Heart right ventricle (tissue), 16 donors: ENCODE results near the gene IMMT. TPM values are rescaled to one million over a fixed set of nuclear protein-coding genes. Genes with fewer than 3 reads are reported as not detected.

Experiments
- ATAC-seq, 8 donors: fragments of 200-7000 bp; cut with Tn5 transposase; one replicate each; pipeline ENCODE4 v1.9.1; 2020; ENCODE audit warnings: mild to moderate bottlenecking in 8 of 8, moderate library complexity in 8 of 8, moderate number of reproducible peaks in 1 of 8
- DNase-seq, 2 donors: peaks; one replicate each; pipeline ENCODE4 v3.0.0-alpha.2; 2020
- H3K27ac ChIP-seq, 10 donors: fragments of 200-600 bp; sonication (generic) in 2 of 10; one replicate each; pipeline versions ENCODE4 v1.5.0 to v1.8.0; 2020 to 2022; ENCODE audit warnings: mild to moderate bottlenecking in 3 of 10
- H3K27me3 ChIP-seq, 7 donors: fragments of 200-600 bp; one replicate each; pipeline ENCODE4 v1.8.0; 2021 to 2022; ENCODE audit warnings: mild to moderate bottlenecking in 2 of 7
- H3K36me3 ChIP-seq, 9 donors: fragments of 200-600 bp; sonication (generic) in 1 of 9; one replicate each; pipeline versions ENCODE4 v1.5.0 to v1.8.0; 2020 to 2022; ENCODE audit warnings: mild to moderate bottlenecking in 2 of 9
- H3K4me1 ChIP-seq, 9 donors: fragments of 200-600 bp; sonication (generic) in 1 of 9; one replicate each; pipeline versions ENCODE4 v1.5.0 to v1.8.0; 2020 to 2022; ENCODE audit warnings: mild to moderate bottlenecking in 4 of 9
- H3K4me3 ChIP-seq, 10 donors: fragments of 200-600 bp; sonication (generic) in 2 of 10; one replicate each; pipeline versions ENCODE4 v1.5.0 to v1.8.0; 2020 to 2022; ENCODE audit warnings: mild to moderate bottlenecking in 7 of 10, moderate library complexity in 2 of 10
- H3K9me3 ChIP-seq, 11 donors: fragments of 200-600 bp in 10 of 11; sonication (generic) in 2 of 11; one replicate each; pipeline versions ENCODE4 v1.5.0 to v1.8.0; 2013 to 2022; ENCODE audit warnings: mild to moderate bottlenecking in 2 of 11, control low read depth in 1 of 11, moderate library complexity in 1 of 11
- WGBS, 2 donors: extraction: QIAGEN DNeasy Blood & Tissue Kit; methylation state at CpG; one replicate each; pipeline ENCODE4 v1.1.7; 2013; ENCODE audit warnings: inconsistent platforms in 1 of 2; 5-methylcytosine and 5-hydroxymethylcytosine counted together
- intact Hi-C, 10 donors: fragments of 100-400 bp; cut with DNase I; formaldehyde crosslinking; loops; one replicate each; pipeline versions ENCODE4 v1.11.1 to v1.14.2; 2022
- polyA plus RNA-seq, 2 donors: library from polyadenylated mRNA; stranded (reverse); fragments of 200-250 nt; gene quantifications; one replicate each; pipeline ENCODE4 v1.2.3, GENCODE V29; 2013
- total RNA-seq, 10 donors: library from RNA; stranded (reverse); fragmentation: NEBNext Ultra II Directional in 3 of 10; extraction: Animal tissue kit (Norgen Biotek cat#: 25700) in 3 of 10; gene quantifications; one replicate each; pipeline versions ENCODE4 v1.2.1 to v1.2.4, GENCODE V29; 2021 to 2023
- TF ChIP-seq, protein P1 (sequence below), 9 donors: fragments of 200-600 bp; sonication (generic) in 2 of 9; IDR thresholded peaks; one replicate each; pipeline versions ENCODE4 v1.5.0 to v1.8.0; 2021 to 2022; ENCODE audit warnings: antibody characterized with exemption in 9 of 9, mild to moderate bottlenecking in 5 of 9, moderate library complexity in 1 of 9
- donor health status: Arrhythmogenic right ventricular cardiomyopathy.
- donor health status: ischemic (EF 13 %, LVEDD 7.1; RV severe dilation, severe dysfunction).
- donor health status: healthy with polysubstance abuse.
- donor health status: DM: no; HTN: yes; CAD: no.
- donor health status: DM: no; HTN: no; CAD: no.
- donor health status: ischemic (EF 25% LVEDD 6.9; RV normal size, moderate dysfunction).
- donor health status: ischemic (EF 25% LVEDD 5.7; RV mildly dilated, moderate dysfunction).
- donor health status: healthy.
- donor health status: DM: yes; HTN: yes; CAD: no.
- donor health status: Ischemic cardiomyopathy.
- donor health status: ischemic (EF 35%, LVEDD 5.7; RV mildly dilated, moderate dysfunction).
- donor health status: nonischemic (EF 11% LVEDD 7.7; RV severe dilation, severe dysfunction).
- donor health status: DM: yes; HTN: yes; CAD: no.
- donor health status: PGD.
- donor health status: ischemic (EF 29% LVEDD 5.4; RV normal size, mild dysfunction).
- donor health status: nonischemic (EF 23%, LVEDD 6.1; RV moderate dilation, normal function).

Gene IMMT
- total and polyA plus RNA-seq, 12 donors = 48.2 to 333 (median 298) TPM

DNA sequence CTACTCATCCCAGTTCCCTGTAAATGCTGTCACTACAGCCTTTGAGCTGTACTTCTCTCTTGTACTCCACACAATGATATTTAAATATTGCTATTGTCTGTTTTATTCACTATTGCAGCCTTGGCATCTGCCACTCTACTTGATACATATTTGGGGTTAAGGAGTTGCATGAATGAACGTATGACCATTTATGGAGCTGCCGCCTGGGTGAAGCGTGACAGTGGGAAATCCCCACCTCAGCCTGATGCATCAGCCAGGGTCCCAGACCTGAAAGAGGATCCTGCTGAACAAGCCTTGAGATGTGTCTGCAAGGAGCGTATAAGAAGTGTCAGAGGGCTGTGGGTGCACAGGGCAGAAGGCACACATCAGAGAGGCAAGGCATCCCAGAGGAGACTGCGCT, 43.1 kb upstream of the IMMT start:
- no peak overlapping the region for H3K27ac ChIP-seq
- H3K4me1 ChIP-seq = peaks cover 0 to 38% (median 12%) of the 10 kb centered on the region in 9 donors
- no peak for ATAC-seq
- intact Hi-C loops = no loop called here
- no peaks in the 10 kb centered on the region for H3K36me3 ChIP-seq
- no peaks in the 10 kb centered on the region for H3K9me3 ChIP-seq
- TF ChIP-seq, protein P1, sequence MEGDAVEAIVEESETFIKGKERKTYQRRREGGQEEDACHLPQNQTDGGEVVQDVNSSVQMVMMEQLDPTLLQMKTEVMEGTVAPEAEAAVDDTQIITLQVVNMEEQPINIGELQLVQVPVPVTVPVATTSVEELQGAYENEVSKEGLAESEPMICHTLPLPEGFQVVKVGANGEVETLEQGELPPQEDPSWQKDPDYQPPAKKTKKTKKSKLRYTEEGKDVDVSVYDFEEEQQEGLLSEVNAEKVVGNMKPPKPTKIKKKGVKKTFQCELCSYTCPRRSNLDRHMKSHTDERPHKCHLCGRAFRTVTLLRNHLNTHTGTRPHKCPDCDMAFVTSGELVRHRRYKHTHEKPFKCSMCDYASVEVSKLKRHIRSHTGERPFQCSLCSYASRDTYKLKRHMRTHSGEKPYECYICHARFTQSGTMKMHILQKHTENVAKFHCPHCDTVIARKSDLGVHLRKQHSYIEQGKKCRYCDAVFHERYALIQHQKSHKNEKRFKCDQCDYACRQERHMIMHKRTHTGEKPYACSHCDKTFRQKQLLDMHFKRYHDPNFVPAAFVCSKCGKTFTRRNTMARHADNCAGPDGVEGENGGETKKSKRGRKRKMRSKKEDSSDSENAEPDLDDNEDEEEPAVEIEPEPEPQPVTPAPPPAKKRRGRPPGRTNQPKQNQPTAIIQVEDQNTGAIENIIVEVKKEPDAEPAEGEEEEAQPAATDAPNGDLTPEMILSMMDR (IDR thresholded peaks at IDR 0.05) = no peak
- no peak for DNase-seq
- no peak overlapping the region for H3K4me3 ChIP-seq
- 87 to 92% methylated on average over 5 of the region's 5 CpGs for WGBS, 2 donors
- H3K27me3 ChIP-seq = no peaks in the 10 kb centered on the region

DNA sequence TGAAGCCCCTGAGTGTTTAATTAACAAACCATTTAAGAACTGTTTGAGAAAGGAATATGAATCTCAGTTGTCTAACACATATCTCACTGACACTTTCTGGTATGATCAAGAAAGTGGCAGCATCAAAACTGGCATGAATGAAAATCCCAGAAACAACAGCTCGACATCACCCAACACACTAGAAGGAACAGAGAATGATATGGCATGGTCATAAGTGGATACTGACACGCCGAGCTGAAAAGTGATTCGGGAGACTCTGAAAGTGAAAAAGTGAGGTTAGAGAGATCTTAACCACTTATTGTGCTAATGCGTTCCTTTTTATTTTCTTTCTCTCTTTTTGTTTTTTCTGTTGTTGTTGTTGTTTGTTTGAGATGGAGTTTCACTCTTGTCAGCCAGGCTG, 41.9 kb upstream of the IMMT start:
- no peak for ATAC-seq
- intact Hi-C loops = no loop called here
- DNase-seq = no peak
- H3K9me3 ChIP-seq = no peaks in the 10 kb centered on the region
- H3K36me3 ChIP-seq = no peaks in the 10 kb centered on the region
- peaks cover 0 to 36% (median 12%) of the 10 kb centered on the region in 9 donors for H3K4me1 ChIP-seq
- WGBS, 2 donors = 84 to 88% methylated on average over 5 of the region's 5 CpGs
- no peak overlapping the region for H3K27ac ChIP-seq
- H3K4me3 ChIP-seq = no peak overlapping the region
- H3K27me3 ChIP-seq = no peaks in the 10 kb centered on the region
- TF ChIP-seq, protein P1 (IDR thresholded peaks at IDR 0.05) = no peak

DNA sequence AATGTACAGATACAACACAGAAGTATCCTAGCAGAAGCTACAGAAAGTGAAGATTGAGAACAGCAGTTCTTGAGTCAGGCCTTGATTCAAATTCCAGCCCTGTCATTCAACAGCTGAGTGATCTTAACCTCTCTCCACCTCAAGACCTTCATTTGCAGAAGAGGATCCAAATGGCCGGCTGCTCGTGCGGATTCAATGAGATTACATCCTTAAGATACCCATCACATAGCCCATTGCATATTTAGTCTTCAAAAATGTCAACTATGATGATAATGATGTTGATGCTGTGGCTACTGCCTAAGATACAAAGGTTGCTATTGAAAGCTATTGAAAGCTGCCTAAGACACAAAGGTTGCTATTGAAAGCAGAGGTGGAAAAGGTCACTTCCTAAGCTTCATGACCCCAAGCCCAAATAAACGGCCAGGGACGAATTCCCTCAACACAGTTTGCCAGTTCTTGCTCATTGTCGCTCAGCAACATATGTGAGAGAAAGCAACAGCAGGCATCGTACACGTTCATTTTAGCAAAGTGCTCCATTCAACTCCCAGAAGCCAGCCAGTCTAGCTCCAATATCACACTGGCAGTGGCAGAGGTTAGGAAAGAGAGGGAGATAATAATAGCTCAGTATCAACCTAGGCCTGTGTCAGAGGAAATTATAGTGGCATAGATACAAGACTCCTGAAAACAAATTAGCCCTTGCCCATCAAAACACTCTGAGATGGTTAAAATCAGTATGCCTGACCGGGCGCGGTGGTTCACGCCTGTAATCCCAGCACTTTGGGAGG, 40.1 kb upstream of the IMMT start:
- Histone ChIP-seq H3K9me3 (no peaks in the 10 kb centered on the region), H3K27me3 (no peaks in the 10 kb centered on the region), H3K27ac (peak overlapping the region in 9 of 10 donors; percentile 18 to 82 (median 45)), H3K4me3 (no peak overlapping the region), H3K4me1 (peaks cover 0 to 36% (median 12%) of the 10 kb centered on the region in 9 donors), H3K36me3 (no peaks in the 10 kb centered on the region)
- WGBS, 2 donors = 49 to 66% methylated on average over 12 of the region's 12 CpGs
- peak; percentile 56 to 91 (median 81) for ATAC-seq
- TF ChIP-seq, protein P1 (IDR thresholded peaks at IDR 0.05) = no peak
- intact Hi-C loops = no loop called here
- no peak for DNase-seq

DNA sequence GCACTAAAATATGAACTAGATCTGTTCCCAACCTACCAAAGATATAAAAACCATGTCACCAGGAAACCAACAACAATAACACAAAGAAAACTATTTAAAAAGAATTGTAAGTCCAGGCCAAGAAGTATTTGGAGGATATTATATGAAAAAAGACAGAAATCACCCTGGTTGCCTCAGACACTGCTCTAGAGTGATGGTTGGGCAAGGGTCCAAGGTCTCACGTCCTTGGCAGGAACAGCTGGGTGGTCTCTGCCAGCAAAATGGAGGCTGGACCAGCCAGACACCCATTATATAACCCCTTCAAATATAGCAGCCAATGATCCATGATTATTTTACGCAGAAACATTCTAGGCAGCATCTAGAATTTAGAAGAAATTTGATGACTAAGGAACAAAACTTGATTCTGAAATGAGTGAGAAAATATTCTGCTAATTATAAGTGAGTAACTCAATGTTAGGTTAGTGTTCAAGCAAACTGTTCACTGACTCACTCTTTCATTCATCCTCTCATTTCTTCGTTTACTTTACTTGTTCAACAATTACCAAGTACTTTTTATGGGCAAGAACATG, 39.4 kb upstream of the IMMT start:
- peak overlapping the region in 7 of 10 donors; percentile 3 to 82 (median 45) for H3K27ac ChIP-seq
- H3K4me3 ChIP-seq = no peak overlapping the region
- no peaks in the 10 kb centered on the region for H3K36me3 ChIP-seq
- intact Hi-C loops = no loop called here
- ATAC-seq (peak in 1 of 8 donors; percentile 25), DNase-seq (no peak)
- no peaks in the 10 kb centered on the region for H3K27me3 ChIP-seq
- TF ChIP-seq, protein P1 (IDR thresholded peaks at IDR 0.05) = no peak
- H3K9me3 ChIP-seq = no peaks in the 10 kb centered on the region
- WGBS, 2 donors = 57% methylated on average over 3 of the region's 3 CpGs
- peaks cover 0 to 36% (median 12%) of the 10 kb centered on the region in 9 donors for H3K4me1 ChIP-seq
